Small intestine (tissue), 7 donors: Measurements from ENCODE around the gene IDUA. TPM values are rescaled to one million over a fixed set of nuclear protein-coding genes. Genes with fewer than 3 reads are reported as not detected.
A peak's percentile ranks its signal among the peaks of the same experiment; 100 is the strongest.

Experiments
- DNase-seq, 2 donors: peaks; one replicate each; pipeline versions ENCODE4 v3.0.0 to v3.0.0-alpha.2; 2013
- FAIRE-seq: peaks from 2 replicates; lab custom pipeline; 2012; peaks lifted over from hg19 to GRCh38; lab: Jason Lieb, UNC
- H3K27ac ChIP-seq, 3 donors: one replicate each; pipeline ENCODE4 v1.5.1; 2013; ENCODE audit warnings: low read length in 2 of 3, mild to moderate bottlenecking in 2 of 3, control low read depth in 1 of 3, inconsistent platforms in 1 of 3, low read depth in 1 of 3, moderate library complexity in 1 of 3
- H3K27me3 ChIP-seq, 3 donors: one replicate each; pipeline ENCODE4 v1.6.1; 2013; ENCODE audit warnings: low read length in 3 of 3, inconsistent platforms in 1 of 3; ENCODE audit not compliant: control insufficient read depth in 3 of 3, insufficient read depth in 3 of 3
- H3K36me3 ChIP-seq, 3 donors: one replicate each; pipeline ENCODE4 v1.6.1; 2013; ENCODE audit warnings: low read length in 3 of 3, inconsistent platforms in 1 of 3, low read depth in 1 of 3, mild to moderate bottlenecking in 1 of 3, moderate library complexity in 1 of 3; ENCODE audit not compliant: control insufficient read depth in 3 of 3, insufficient read depth in 2 of 3
- H3K4me1 ChIP-seq, 3 donors: one replicate each; pipeline ENCODE4 v1.6.1; 2013; ENCODE audit warnings: low read length in 2 of 3, inconsistent platforms in 1 of 3, low read depth in 1 of 3, mild to moderate bottlenecking in 1 of 3, moderate library complexity in 1 of 3; ENCODE audit not compliant: control insufficient read depth in 3 of 3, insufficient read depth in 2 of 3
- H3K4me3 ChIP-seq, 3 donors: one replicate each; pipeline ENCODE4 v1.5.1; 2013; ENCODE audit warnings: low read length in 3 of 3, control low read depth in 1 of 3, inconsistent platforms in 1 of 3, low read depth in 1 of 3, mild to moderate bottlenecking in 1 of 3, moderate library complexity in 1 of 3
- H3K9me3 ChIP-seq, 2 donors: one replicate each; pipeline ENCODE4 v1.6.1; 2013; ENCODE audit warnings: low read depth in 1 of 2, low read length in 1 of 2; ENCODE audit not compliant: control insufficient read depth in 2 of 2, insufficient read depth in 1 of 2
- WGBS, 3 donors: extraction: QIAGEN DNeasy Blood & Tissue Kit; methylation state at CpG; one replicate each; pipeline ENCODE4 v1.1.7; 2013; 5-methylcytosine and 5-hydroxymethylcytosine counted together
- polyA plus RNA-seq, 4 donors: library from polyadenylated mRNA; stranded (reverse) in 3 of 4; unstranded in 1 of 4; fragments of 200-250 nt in 3 of 4; fragments of 120-200 nt in 1 of 4; gene quantifications; one replicate each; pipeline versions ENCODE4 v1.2.1 to v1.2.3, GENCODE V29; 2013
- donor health status: healthy with polysubstance abuse.
- donor health status: control.
- donor health status: control.
- donor health status: Bipolar disorder and iron deficiency.
- donor health status: healthy.

IDUA gene
- polyA plus RNA-seq, 4 donors, result 10.8 to 20.9 (median 13.1) TPM

DNA sequence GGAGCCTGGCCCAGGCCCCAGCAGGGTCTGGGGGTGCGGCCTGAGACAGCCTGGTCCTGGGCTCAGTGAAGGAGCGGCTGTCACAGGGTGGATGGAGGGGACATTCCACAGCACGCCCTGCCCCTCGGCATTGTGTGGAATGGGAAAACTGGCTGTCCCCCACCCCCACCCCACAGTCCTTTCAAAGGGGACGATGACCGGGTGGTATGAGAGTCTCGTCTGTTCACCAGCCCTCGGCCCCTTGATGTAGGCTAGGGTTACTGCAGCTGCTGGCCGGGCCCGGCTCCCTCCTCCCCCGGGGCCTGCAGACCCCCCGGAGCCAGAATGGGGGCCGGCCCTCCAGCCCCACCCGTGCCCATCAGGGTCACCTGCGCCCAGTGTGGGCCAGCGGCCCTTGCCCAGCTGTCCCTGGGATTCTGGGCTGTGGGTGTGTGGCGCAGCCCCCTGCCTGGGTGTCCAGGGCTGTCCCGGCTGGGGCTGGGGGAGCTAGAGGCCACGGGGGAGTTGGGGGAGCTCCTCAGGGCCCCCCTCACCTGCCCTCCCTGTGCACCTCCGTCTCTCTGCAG, 36.3 kb downstream of the IDUA start:
- peaks cover 0 to 11% (median 2%) of the 10 kb centered on the region in 3 donors for H3K4me1 ChIP-seq
- no peak overlapping the region for H3K4me3 ChIP-seq
- WGBS, 3 donors, result 71 to 88% (median 79%) methylated on average over 18 to 20 of the region's 20 CpGs
- no peak overlapping the region for H3K27ac ChIP-seq
- H3K27me3 ChIP-seq, result peaks cover 0 to 7% (median 2%) of the 10 kb centered on the region in 3 donors
- FAIRE-seq (no peak), DNase-seq (no peak)
- H3K9me3 ChIP-seq, result no peaks in the 10 kb centered on the region
- peaks cover 0 to 20% (median 0%) of the 10 kb centered on the region in 3 donors for H3K36me3 ChIP-seq

DNA sequence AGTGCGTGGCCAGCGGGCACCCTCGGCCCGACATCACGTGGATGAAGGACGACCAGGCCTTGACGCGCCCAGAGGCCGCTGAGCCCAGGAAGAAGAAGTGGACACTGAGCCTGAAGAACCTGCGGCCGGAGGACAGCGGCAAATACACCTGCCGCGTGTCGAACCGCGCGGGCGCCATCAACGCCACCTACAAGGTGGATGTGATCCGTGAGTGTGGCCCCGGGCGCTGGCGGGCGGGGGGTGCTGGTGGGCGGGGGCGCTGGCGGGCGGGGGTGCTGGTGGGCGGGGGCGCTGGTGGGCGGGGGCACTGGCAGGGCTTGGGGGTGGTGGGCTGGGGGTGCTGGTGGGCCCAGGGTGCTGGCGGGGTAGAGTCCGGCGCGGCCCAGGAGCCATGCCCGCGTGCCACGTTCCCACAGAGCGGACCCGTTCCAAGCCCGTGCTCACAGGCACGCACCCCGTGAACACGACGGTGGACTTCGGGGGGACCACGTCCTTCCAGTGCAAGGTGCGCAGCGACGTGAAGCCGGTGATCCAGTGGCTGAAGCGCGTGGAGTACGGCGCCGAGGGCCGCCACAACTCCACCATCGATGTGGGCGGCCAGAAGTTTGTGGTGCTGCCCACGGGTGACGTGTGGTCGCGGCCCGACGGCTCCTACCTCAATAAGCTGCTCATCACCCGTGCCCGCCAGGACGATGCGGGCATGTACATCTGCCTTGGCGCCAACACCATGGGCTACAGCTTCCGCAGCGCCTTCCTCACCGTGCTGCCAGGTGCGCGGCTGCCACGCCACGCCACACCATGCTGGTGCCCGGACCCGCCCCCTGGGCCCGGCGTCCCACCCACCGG, 37.3 kb downstream of the IDUA start:
- no peak overlapping the region for H3K4me3 ChIP-seq
- H3K4me1 ChIP-seq, result peaks cover 0 to 11% (median 2%) of the 10 kb centered on the region in 3 donors
- H3K27me3 ChIP-seq, result peaks cover 0 to 17% (median 7%) of the 10 kb centered on the region in 3 donors
- FAIRE-seq (no peak), DNase-seq (no peak)
- WGBS, 3 donors, result 95 to 97% (median 97%) methylated on average over 65 to 83 of the region's 83 CpGs
- H3K27ac ChIP-seq, result no peak overlapping the region
- H3K9me3 ChIP-seq, result no peaks in the 10 kb centered on the region
- peaks cover 0 to 20% (median 0%) of the 10 kb centered on the region in 3 donors for H3K36me3 ChIP-seq

DNA sequence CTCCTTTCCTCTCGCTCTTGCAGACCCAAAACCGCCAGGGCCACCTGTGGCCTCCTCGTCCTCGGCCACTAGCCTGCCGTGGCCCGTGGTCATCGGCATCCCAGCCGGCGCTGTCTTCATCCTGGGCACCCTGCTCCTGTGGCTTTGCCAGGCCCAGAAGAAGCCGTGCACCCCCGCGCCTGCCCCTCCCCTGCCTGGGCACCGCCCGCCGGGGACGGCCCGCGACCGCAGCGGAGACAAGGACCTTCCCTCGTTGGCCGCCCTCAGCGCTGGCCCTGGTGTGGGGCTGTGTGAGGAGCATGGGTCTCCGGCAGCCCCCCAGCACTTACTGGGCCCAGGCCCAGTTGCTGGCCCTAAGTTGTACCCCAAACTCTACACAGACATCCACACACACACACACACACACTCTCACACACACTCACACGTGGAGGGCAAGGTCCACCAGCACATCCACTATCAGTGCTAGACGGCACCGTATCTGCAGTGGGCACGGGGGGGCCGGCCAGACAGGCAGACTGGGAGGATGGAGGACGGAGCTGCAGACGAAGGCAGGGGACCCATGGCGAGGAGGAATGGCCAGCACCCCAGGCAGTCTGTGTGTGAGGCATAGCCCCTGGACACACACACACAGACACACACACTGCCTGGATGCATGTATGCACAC, 38.2 kb downstream of the IDUA start:
- DNase-seq, result peak; percentile 24 to 61
- Histone ChIP-seq H3K4me1 (peaks cover 0 to 11% (median 2%) of the 10 kb centered on the region in 3 donors), H3K27ac (no peak overlapping the region), H3K4me3 (no peak overlapping the region), H3K9me3 (no peaks in the 10 kb centered on the region), H3K27me3 (peaks cover 0 to 22% (median 9%) of the 10 kb centered on the region in 3 donors), H3K36me3 (peaks cover 0 to 20% (median 0%) of the 10 kb centered on the region in 3 donors)
- no peak for FAIRE-seq
- 49 to 83% (median 58%) methylated on average over 21 to 32 of the region's 32 CpGs for WGBS, 3 donors

DNA sequence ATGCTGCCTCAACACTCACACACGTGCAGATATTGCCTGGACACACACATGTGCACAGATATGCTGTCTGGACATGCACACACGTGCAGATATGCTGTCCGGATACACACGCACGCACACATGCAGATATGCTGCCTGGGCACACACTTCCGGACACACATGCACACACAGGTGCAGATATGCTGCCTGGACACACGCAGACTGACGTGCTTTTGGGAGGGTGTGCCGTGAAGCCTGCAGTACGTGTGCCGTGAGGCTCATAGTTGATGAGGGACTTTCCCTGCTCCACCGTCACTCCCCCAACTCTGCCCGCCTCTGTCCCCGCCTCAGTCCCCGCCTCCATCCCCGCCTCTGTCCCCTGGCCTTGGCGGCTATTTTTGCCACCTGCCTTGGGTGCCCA, 39.3 kb downstream of the IDUA start:
- 17 to 38% (median 21%) methylated on average over 17 of the region's 17 CpGs for WGBS, 3 donors
- DNase-seq, result peak in 1 of 2 donors; percentile 48
- H3K36me3 ChIP-seq, result peaks cover 0 to 20% (median 0%) of the 10 kb centered on the region in 3 donors
- FAIRE-seq, result no peak
- peaks cover 0 to 11% (median 2%) of the 10 kb centered on the region in 3 donors for H3K4me1 ChIP-seq
- no peaks in the 10 kb centered on the region for H3K9me3 ChIP-seq
- no peak overlapping the region for H3K27ac ChIP-seq
- peaks cover 0 to 26% (median 9%) of the 10 kb centered on the region in 3 donors for H3K27me3 ChIP-seq
- no peak overlapping the region for H3K4me3 ChIP-seq

DNA sequence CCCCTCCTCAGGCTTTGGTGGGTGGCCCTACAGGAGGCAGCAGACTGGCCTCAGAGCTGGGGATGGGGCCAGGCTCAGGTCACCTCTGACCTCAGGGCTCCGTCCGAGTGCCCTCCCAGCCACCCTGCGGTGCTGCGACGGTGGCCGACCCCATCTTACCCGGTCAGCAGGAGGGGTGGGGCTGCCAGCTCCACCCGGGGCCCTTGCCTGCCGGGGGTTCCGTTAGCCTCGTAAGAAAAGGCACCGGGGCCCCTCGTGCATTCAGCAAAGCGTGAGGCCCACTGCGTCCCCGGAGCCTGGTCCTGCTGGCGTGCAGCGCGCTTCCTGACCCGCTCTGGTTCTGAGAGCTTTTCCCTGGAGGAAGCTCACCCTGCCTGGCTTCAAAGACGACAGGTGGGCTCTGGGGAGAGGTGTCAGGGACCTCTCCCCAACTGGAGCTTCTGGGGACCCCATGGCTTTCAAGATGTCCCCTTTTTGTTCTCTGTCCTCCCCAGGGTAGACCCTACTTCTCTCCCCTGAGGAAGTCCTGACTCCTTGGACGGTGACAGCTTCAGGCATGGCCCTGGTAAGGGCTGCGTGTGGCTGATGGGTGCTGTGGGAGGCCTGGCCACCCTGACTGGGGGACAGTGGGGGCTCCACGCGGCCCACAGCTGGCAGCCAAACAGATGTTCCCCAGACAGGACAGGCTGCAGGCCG, 40.5 kb downstream of the IDUA start:
- DNase-seq, result no peak
- H3K9me3 ChIP-seq, result no peaks in the 10 kb centered on the region
- no peak overlapping the region for H3K27ac ChIP-seq
- peaks cover 0 to 11% (median 2%) of the 10 kb centered on the region in 3 donors for H3K4me1 ChIP-seq
- H3K36me3 ChIP-seq, result peaks cover 0 to 17% (median 0%) of the 10 kb centered on the region in 3 donors
- WGBS, 3 donors, result 36 to 68% (median 46%) methylated on average over 26 of the region's 26 CpGs
- FAIRE-seq, result no peak
- no peak overlapping the region for H3K4me3 ChIP-seq
- H3K27me3 ChIP-seq, result peaks cover 0 to 30% (median 9%) of the 10 kb centered on the region in 3 donors

DNA sequence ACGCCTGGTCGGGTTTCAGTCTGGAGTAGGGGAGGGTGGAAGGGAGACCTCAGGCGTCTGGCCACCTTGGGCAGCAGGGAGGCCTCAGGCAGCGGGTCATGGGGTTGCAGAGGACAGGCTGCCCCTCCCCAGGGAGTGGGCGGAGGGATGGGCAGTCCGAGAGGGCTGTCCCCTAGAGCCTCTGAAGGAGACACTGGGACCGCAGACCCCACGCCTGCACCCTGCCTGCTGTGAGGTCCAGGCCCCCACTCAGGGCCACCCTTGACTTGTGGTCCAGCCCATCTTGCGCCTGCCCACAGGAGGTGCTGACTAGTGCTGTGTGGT, 41.0 kb downstream of the IDUA start:
- H3K36me3 ChIP-seq, result peaks cover 0 to 16% (median 0%) of the 10 kb centered on the region in 3 donors
- FAIRE-seq (no peak), DNase-seq (no peak)
- no peak overlapping the region for H3K27ac ChIP-seq
- 39 to 57% (median 40%) methylated on average over 8 to 9 of the region's 9 CpGs for WGBS, 3 donors
- H3K4me1 ChIP-seq, result peaks cover 0 to 6% (median 2%) of the 10 kb centered on the region in 3 donors
- no peak overlapping the region for H3K4me3 ChIP-seq
- H3K9me3 ChIP-seq, result no peaks in the 10 kb centered on the region
- H3K27me3 ChIP-seq, result peaks cover 0 to 35% (median 9%) of the 10 kb centered on the region in 3 donors

DNA sequence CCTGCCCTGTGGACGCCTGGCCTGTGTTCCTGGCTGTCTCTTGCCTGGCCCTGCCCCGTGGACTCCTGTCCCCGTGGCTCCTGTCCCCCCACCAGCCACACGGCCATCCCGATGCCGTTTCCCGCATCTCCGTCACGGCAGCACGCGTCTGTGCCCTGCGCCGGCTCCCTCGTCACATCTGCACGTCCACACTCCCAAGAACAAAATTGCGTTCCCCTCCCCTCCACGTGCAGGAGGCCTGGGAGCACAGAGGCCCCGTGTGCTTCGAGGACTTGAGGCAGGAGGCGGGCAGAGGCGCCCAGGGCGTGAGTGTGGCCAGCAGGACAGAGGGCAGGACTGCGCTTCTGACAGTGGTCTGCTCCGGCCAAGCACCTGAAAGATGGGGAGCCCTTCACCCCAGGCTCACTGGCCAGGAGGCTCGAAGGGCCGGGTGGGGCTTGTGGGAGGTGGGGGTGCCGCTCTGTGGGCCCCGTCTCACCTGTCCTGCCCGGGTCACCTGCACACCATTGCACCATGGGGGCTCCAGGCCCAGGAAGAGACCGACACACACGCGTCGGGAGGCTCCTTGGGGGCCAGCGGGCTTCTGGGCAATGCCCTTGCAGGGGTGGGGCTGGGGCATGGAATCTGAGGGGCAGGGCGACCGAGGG, 41.9 kb downstream of the IDUA start:
- Histone ChIP-seq H3K27me3 (peaks cover 0 to 38% (median 9%) of the 10 kb centered on the region in 3 donors), H3K9me3 (no peaks in the 10 kb centered on the region), H3K4me1 (peaks cover 0 to 6% (median 2%) of the 10 kb centered on the region in 3 donors), H3K4me3 (no peak overlapping the region), H3K36me3 (peaks cover 0 to 16% (median 0%) of the 10 kb centered on the region in 3 donors), H3K27ac (no peak overlapping the region)
- FAIRE-seq (no peak), DNase-seq (no peak)
- WGBS, 3 donors, result 48 to 68% (median 58%) methylated on average over 30 to 36 of the region's 36 CpGs
